AG09319 (cell line): ENCODE measurements around the gene MAPKAPK3.

Experiments
- DNase-seq: peaks from one replicate; pipeline ENCODE4 v3.0.0-alpha.2; 2010; ENCODE audit warnings: low read depth; ENCODE audit errors: extremely low read depth
- CTCF ChIP-seq: IDR thresholded peaks from 2 replicates; pipeline ENCODE4 v1.5.1; 2011; ENCODE audit warnings: low read depth, mild to moderate bottlenecking, inconsistent platforms, low read length, moderate library complexity

Gene MAPKAPK3

GRCh38 chr3:50572801-50573371 lies 44.1 kb upstream of the MAPKAPK3 start:
- DNase-seq = no peak
- no peak for TF ChIP-seq CTCF

GRCh38 chr3:50573566-50574443 lies 43.1 kb upstream of the MAPKAPK3 start:
- no peak for DNase-seq
- no peak for TF ChIP-seq CTCF

GRCh38 chr3:50574444-50574831 lies 42.5 kb upstream of the MAPKAPK3 start:
- TF ChIP-seq CTCF = no peak
- no peak for DNase-seq

- DNase-seq = no peak
- no peak for TF ChIP-seq CTCF
These were observed 41.6 kb upstream of the MAPKAPK3 start for GRCh38 chr3:50575372-50575771.

- TF ChIP-seq CTCF = no peak
- no peak for DNase-seq
These were observed 39.6 kb upstream of the MAPKAPK3 start for GRCh38 chr3:50577348-50577747.

GRCh38 chr3:50580683-50581458 lies 36.1 kb upstream of the MAPKAPK3 start:
- DNase-seq = no peak
- TF ChIP-seq CTCF = no peak

- no peak for DNase-seq
- TF ChIP-seq CTCF = no peak
These were observed 35.5 kb upstream of the MAPKAPK3 start for GRCh38 chr3:50581459-50581842.
